GM12878 (cell line): ENCODE measurements around the gene GARIN5B. TPM values are rescaled to one million over a fixed set of nuclear protein-coding genes. Genes with fewer than 3 reads are reported as not detected.

Experiments used
- ATAC-seq: fragments of 200-7000 bp; cut with Tn5 transposase; 3 replicates; pipeline ENCODE4 v1.9.1; 2020; ENCODE audit warnings: mild to moderate bottlenecking, moderate library complexity
- BruUV-seq: library from RNA; stranded (reverse); fragments of 400-500 nt; replicated peaks from 2 replicates; lab custom pipeline; 2021; lab: Mats Ljungman, UMichigan
- CTCF ChIA-PET: fragments of 300-600 bp; sonication (Branson Sonifier 250); formaldehyde crosslinking; extraction: SDS; loops from one replicate; lab custom pipeline; 2021; ENCODE audit warnings: inconsistent platforms; lab: Yijun Ruan, JAX
- POLR2A ChIA-PET: fragments of 350-600 bp; formaldehyde crosslinking; extraction: SDS; loops from one replicate; lab custom pipeline; 2021; ENCODE audit warnings: inconsistent platforms; lab: Charles Lee
- RAD21 ChIA-PET: fragments of 300-600 bp; sonication (Branson Sonifier 250); formaldehyde crosslinking; loops from one replicate; lab custom pipeline; 2023; ENCODE audit warnings: antibody characterized with exemption; ENCODE audit not compliant: unreplicated experiment; lab: Charles Lee
- SMC1A ChIA-PET: fragments of 300-600 bp; sonication (Branson Sonifier 250); formaldehyde crosslinking; loops from one replicate; lab custom pipeline; 2023; ENCODE audit not compliant: unreplicated experiment, uncharacterized antibody; lab: Charles Lee
- DNase-seq: peaks from one replicate; pipeline ENCODE4 v3.0.0-alpha.2; 2011; ENCODE audit warnings: low read depth, low spot score
- FAIRE-seq: peaks from 3 replicates; lab custom pipeline; 2011; peaks lifted over from hg19 to GRCh38; lab: Jason Lieb, UNC
- H2AFZ ChIP-seq: 2 replicates; pipeline ENCODE4 v1.6.0; 2011; ENCODE audit warnings: low read depth, low read length, control low read depth; ENCODE audit not compliant: control insufficient read depth
- H3K27ac ChIP-seq: 2 replicates; pipeline ENCODE4 v1.5.1; 2011; ENCODE audit warnings: control low read depth; ENCODE audit not compliant: control insufficient read depth, insufficient read depth
- H3K27me3 ChIP-seq, 2 experiments: replicated peaks in 1 of 2; 2 replicates each; pipeline versions ENCODE4 v1.6.0 to v1.6.1; 2011; ENCODE audit warnings: low read length in 1 of 2; ENCODE audit not compliant: control insufficient read depth in 2 of 2, insufficient read depth in 2 of 2
- H3K36me3 ChIP-seq, 2 experiments: 2 replicates each; pipeline ENCODE4 v1.5.1; 2011; ENCODE audit warnings: low read length in 1 of 2; ENCODE audit not compliant: control insufficient read depth in 2 of 2, insufficient read depth in 2 of 2
- H3K4me1 ChIP-seq: 2 replicates; pipeline ENCODE4 v1.6.1; 2011; ENCODE audit warnings: mild to moderate bottlenecking, low read length, moderate library complexity, mixed read lengths; ENCODE audit not compliant: control insufficient read depth, insufficient read depth
- H3K4me2 ChIP-seq: 2 replicates; pipeline ENCODE4 v1.6.0; 2011; ENCODE audit warnings: control low read depth; ENCODE audit not compliant: control insufficient read depth, insufficient read depth
- H3K4me3 ChIP-seq: fragments of 200-600 bp; sonication (generic); 2 replicates; pipeline ENCODE4 v1.5.1; 2016
- H3K79me2 ChIP-seq: 2 replicates; pipeline ENCODE4 v1.6.0; 2011; ENCODE audit warnings: low read length; ENCODE audit not compliant: control insufficient read depth, insufficient read depth
- H3K9ac ChIP-seq: 2 replicates; pipeline ENCODE4 v1.8.0; 2011; ENCODE audit warnings: low read length, control low read depth, mixed read lengths; ENCODE audit not compliant: control insufficient read depth, insufficient read depth
- H3K9me3 ChIP-seq: replicated peaks from 3 replicates; pipeline ENCODE4 v1.5.1; 2011; ENCODE audit warnings: mild to moderate bottlenecking, low read length; ENCODE audit not compliant: control insufficient read depth, insufficient read depth
- H4K20me1 ChIP-seq: 2 replicates; pipeline ENCODE4 v1.6.0; 2011; ENCODE audit not compliant: control insufficient read depth, insufficient read depth
- BHLHE40 ChIP-seq, 2 experiments: fragments of 450-650 bp in 1 of 2; IDR thresholded peaks; 2 replicates each; pipeline ENCODE4 v1.6.1; 2011 to 2017; ENCODE audit warnings: low read depth in 2 of 2, borderline replicate concordance in 1 of 2, improper control_type of control experiment in 1 of 2, low read length in 1 of 2, mild to moderate bottlenecking in 1 of 2
- CBX5 ChIP-seq: sonication (generic); IDR thresholded peaks from 2 replicates; pipeline ENCODE4 v1.6.1; 2016; ENCODE audit warnings: low read depth, moderate library complexity, mild to moderate bottlenecking, inconsistent platforms
- EZH2 ChIP-seq: IDR thresholded peaks from 2 replicates; pipeline ENCODE4 v1.6.1; 2012; ENCODE audit warnings: low read depth, mild to moderate bottlenecking, control low read depth, inconsistent platforms, low read length, borderline replicate concordance; ENCODE audit not compliant: control insufficient read depth
- FOXM1 ChIP-seq: IDR thresholded peaks from 2 replicates; pipeline ENCODE4 v1.6.1; 2012; ENCODE audit warnings: low read depth, mild to moderate bottlenecking, inconsistent platforms, low read length, moderate library complexity
- HCFC1 ChIP-seq: fragments of 150-350 bp; IDR thresholded peaks from 2 replicates; pipeline ENCODE4 v1.6.1; 2014; ENCODE audit warnings: low read length
- HDAC6 ChIP-seq: fragments of 200-600 bp; sonication (generic); IDR thresholded peaks from one replicate; pipeline ENCODE4 v1.8.0; 2017; ENCODE audit warnings: antibody characterized with exemption; ENCODE audit not compliant: unreplicated experiment
- IKZF1 ChIP-seq: fragments of 450-650 bp; conservative IDR thresholded peaks from 2 replicates; pipeline ENCODE4 v1.6.1; 2017; ENCODE audit warnings: antibody characterized with exemption, mild to moderate bottlenecking
- MTA3 ChIP-seq: IDR thresholded peaks from 2 replicates; pipeline ENCODE4 v1.6.1; 2012; ENCODE audit warnings: low read length, inconsistent platforms, borderline replicate concordance
- NFYA ChIP-seq: IDR thresholded peaks from 2 replicates; pipeline ENCODE4 v1.6.1; 2011; ENCODE audit warnings: low read depth, mild to moderate bottlenecking, low read length, improper control_type of control experiment, borderline replicate concordance
- POLR2AphosphoS5 ChIP-seq: IDR thresholded peaks from 2 replicates; pipeline ENCODE4 v1.6.1; 2011; ENCODE audit warnings: mild to moderate bottlenecking, low read length, inconsistent platforms
- RCOR1 ChIP-seq: conservative IDR thresholded peaks from 2 replicates; pipeline ENCODE4 v1.6.1; 2012; ENCODE audit warnings: low read depth, low read length, improper control_type of control experiment
- RELA ChIP-seq: fragments of 450-650 bp; IDR thresholded peaks from 2 replicates; pipeline ENCODE4 v1.8.0; 2014; ENCODE audit warnings: borderline replicate concordance; ENCODE audit not compliant: partially characterized antibody
- TBL1XR1 ChIP-seq: IDR thresholded peaks from 2 replicates; pipeline ENCODE4 v1.6.1; 2012; ENCODE audit warnings: low read depth, low read length, improper control_type of control experiment
- WGBS: methylation state at CpG from one replicate; pipeline ENCODE4 v1.1.6; 2016; ENCODE audit warnings: low lambda C conversion rate; ENCODE audit not compliant: insufficient replicate concordance, insufficient coverage; ENCODE audit errors: missing lambda C conversion rate; 5-methylcytosine and 5-hydroxymethylcytosine counted together
- in situ Hi-C: fragments of 300-500 bp; cut with MboI; formaldehyde crosslinking; loops from 9 replicates; pipeline ENCODE4 v1.14.3; 2018; ENCODE audit warnings: mixed read lengths
- intact Hi-C: fragments of 100-400 bp; cut with micrococcal nuclease; formaldehyde crosslinking; loops from one replicate; pipeline ENCODE4 v1.14.2; 2022; ENCODE audit not compliant: unreplicated experiment
- polyA plus RNA-seq, 11 experiments: library from polyadenylated mRNA; depleted of rRNA in 4 of 11; unstranded in 6 of 11; stranded (reverse) in 5 of 11; fragments of >200 nt; fragmentation: Nextera tagmentation in 4 of 11; fragmentation: Illumina TruSeq in 1 of 11; extraction: Ambion mirVana in 4 of 11; extraction: Trizol in 1 of 11; gene quantifications; 1 replicate in 1 of 11; 2 replicates in 10 of 11; pipeline versions ENCODE4 v1.2.1 to v1.2.3, GENCODE V29; 2011 to 2016; ENCODE audit warnings: inconsistent platforms in 2 of 11, missing spikeins in 2 of 11, low read depth in 1 of 11
- total RNA-seq, 4 experiments: library from RNA; depleted of rRNA in 3 of 4; stranded (reverse); fragments of >200 nt in 3 of 4; fragmentation: Illumina TruSeq in 1 of 4; extraction: Trizol in 1 of 4; gene quantifications; 2 replicates each; pipeline versions ENCODE4 v1.2.1 to v1.2.3, GENCODE V29; 2013 to 2021
- TF ChIP-seq, protein P1 (sequence below): fragments of 450-650 bp; IDR thresholded peaks from 2 replicates; pipeline ENCODE4 v1.6.1; 2017; ENCODE audit warnings: low read depth, mild to moderate bottlenecking, moderate library complexity
- TF ChIP-seq, protein P2 (sequence below): IDR thresholded peaks from 2 replicates; pipeline ENCODE4 v1.6.1; 2012; ENCODE audit warnings: low read length, inconsistent platforms

GARIN5B gene
- total and polyA plus RNA-seq, 10 of the 15 experiments (the other 5 are each of a cell fraction or from before 2014, with no cell fraction given) = not detected

DNA sequence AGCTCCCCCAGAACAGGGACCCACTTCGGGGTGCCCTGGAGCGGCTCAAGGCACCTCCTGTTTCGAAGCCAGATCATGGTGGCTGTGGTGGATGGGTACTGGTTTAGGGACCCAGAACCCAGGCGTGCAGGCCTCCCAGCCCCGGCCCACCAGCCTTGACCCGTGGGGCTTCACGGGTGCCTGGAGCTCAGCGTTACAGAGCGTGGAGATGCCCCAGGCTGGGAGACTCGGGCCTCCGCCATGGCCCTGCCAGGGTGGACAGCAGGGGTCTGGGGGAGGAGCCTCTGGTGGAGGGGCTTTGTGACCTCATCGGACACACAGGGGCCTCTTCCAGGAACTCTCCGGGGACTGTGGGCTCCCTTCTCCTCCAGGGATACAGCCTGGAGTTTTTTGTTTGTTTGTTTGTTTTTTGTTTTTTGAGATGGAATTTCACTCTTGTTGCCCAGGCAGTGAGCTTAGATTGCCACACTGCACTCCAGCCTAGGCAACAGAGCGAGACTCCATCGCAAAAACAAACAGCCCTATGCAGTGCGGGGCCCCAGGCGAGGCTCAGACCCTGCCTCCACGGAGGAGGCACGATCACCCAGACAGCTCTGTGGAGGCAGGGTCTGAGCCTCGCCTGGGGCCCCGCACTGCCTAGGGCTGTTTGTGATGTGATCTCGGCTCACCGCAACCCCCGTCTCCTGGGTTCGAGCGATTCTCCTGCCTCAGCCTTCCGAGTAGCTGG lies at the start of gene GARIN5B (continued):
- TF ChIP-seq TBL1XR1 (no peak), POLR2AphosphoS5 (no peak), NFYA (no peak), MTA3 (no peak), FOXM1 (no peak)
- TF ChIP-seq, protein P1, sequence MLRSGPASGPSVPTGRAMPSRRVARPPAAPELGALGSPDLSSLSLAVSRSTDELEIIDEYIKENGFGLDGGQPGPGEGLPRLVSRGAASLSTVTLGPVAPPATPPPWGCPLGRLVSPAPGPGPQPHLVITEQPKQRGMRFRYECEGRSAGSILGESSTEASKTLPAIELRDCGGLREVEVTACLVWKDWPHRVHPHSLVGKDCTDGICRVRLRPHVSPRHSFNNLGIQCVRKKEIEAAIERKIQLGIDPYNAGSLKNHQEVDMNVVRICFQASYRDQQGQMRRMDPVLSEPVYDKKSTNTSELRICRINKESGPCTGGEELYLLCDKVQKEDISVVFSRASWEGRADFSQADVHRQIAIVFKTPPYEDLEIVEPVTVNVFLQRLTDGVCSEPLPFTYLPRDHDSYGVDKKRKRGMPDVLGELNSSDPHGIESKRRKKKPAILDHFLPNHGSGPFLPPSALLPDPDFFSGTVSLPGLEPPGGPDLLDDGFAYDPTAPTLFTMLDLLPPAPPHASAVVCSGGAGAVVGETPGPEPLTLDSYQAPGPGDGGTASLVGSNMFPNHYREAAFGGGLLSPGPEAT = no peak

DNA sequence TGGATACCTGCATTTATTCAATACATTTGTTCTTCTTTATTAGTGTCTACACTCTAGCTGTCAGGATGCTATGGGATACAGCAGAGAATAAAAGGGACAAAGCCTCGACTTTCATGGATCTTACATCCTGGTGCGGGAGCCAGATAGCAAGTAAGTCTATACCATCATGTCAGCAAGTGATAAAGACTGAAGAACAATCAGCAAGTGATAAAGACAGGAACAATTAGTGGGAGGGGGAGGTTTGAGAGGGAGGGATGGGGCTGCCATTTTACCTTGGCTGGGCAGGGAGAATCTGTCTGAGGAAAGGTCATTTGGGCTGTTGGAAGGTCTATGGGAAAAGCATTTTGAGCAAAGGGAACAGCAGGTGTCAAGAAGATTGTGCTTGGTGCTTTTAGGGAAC lies 47.1 kb upstream of the GARIN5B start:
- RAD21 ChIA-PET = no interaction called here
- SMC1A ChIA-PET = interaction anchor here (1.9 kb wide), 1 partner anchor 10 kb away, joined by 5 read pairs; no protein-coding TSS in a partner anchor
- Histone ChIP-seq H3K27ac (no peak overlapping the region), H2AFZ (no peak overlapping the region), H3K9me3 (peaks cover 5% of the 10 kb centered on the region; the same call in 1 of the 3 replicates), H3K36me3 (peaks cover 0 to 5% of the 10 kb centered on the region in 2 experiments; a peak in 3 of 4 replicates), H3K9ac (no peak overlapping the region), H3K4me2 (no peak overlapping the region), H3K4me1 (peaks cover 16% of the 10 kb centered on the region), H4K20me1 (no peaks in the 10 kb centered on the region), H3K27me3 (no peaks in the 10 kb centered on the region), H3K79me2 (peaks cover 23% of the 10 kb centered on the region), H3K4me3 (no peak overlapping the region)
- BruUV-seq = no TSS peak
- DNase-seq (no peak), FAIRE-seq (no peak), ATAC-seq (no peak)
- CTCF ChIA-PET = interaction anchor here (1.6 to 2.0 kb wide), 3 partner anchors 8 to 118 kb away, joined by 4 to 9 read pairs (median 9); no protein-coding TSS in a partner anchor
- in situ Hi-C loops (no loop called here), intact Hi-C loops (no loop called here)
- POLR2A ChIA-PET = no interaction called here
- TF ChIP-seq HCFC1 = no peak
- TF ChIP-seq RELA = no peak
- TF ChIP-seq EZH2 = no peak
- TF ChIP-seq, protein P2, sequence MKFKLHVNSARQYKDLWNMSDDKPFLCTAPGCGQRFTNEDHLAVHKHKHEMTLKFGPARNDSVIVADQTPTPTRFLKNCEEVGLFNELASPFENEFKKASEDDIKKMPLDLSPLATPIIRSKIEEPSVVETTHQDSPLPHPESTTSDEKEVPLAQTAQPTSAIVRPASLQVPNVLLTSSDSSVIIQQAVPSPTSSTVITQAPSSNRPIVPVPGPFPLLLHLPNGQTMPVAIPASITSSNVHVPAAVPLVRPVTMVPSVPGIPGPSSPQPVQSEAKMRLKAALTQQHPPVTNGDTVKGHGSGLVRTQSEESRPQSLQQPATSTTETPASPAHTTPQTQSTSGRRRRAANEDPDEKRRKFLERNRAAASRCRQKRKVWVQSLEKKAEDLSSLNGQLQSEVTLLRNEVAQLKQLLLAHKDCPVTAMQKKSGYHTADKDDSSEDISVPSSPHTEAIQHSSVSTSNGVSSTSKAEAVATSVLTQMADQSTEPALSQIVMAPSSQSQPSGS = no peak
- TF ChIP-seq HDAC6 = no peak
- TF ChIP-seq CBX5 = no peak
- no peak for TF ChIP-seq RCOR1
- TF ChIP-seq BHLHE40 (IDR thresholded peaks at IDR 0.05; ENCODE audit: borderline replicate concordance in 1 of 2, low read depth in 2 of 2, low read length in 1 of 2) = no peak
- TF ChIP-seq IKZF1 = no peak
- 97% methylated on average over 2 of the region's 2 CpGs for WGBS
